Spleen (tissue), 7 donors: Measurements from ENCODE around the gene CDC20.

Source experiments
- CTCF ChIP-seq, 11 experiments: fragments of 200-600 bp in 7 of 11; fragments of 450-650 bp in 4 of 11; sonication (generic) in 4 of 11; IDR thresholded peaks in 8 of 11; conservative IDR thresholded peaks in 3 of 11; 1 replicate in 7 of 11; 2 replicates in 4 of 11; pipeline versions ENCODE4 v1.4.0 to v1.8.0; 2016 to 2021; ENCODE audit warnings: antibody characterized with exemption in 11 of 11, inconsistent platforms in 4 of 11, mild to moderate bottlenecking in 1 of 11
- POLR2A ChIP-seq, 3 donors: fragments of 450-650 bp; IDR thresholded peaks; one replicate each; pipeline ENCODE4 v1.5.1; 2017; ENCODE audit warnings: antibody characterized with exemption in 3 of 3, mild to moderate bottlenecking in 1 of 3
- donor health status: DM: no; HTN: no; CAD: no; lungs with moderate emphysema.
- donor health status: DM: no; HTN: no; CAD: no.
- donor health status: DM: no; HTN: no; CAD: no.

GRCh38 chr1:43317817-43318471 lies 40.8 kb upstream of the CDC20 start:
- TF ChIP-seq CTCF (IDR thresholded peaks at IDR 0.05 in 8 of 11, conservative IDR thresholded peaks at IDR 0.05 in 3 of 11) (no peak), POLR2A (IDR thresholded peaks at IDR 0.05) (no peak)
